Endothelial cell of umbilical vein (primary cell): ENCODE data around the gene GPR18. TPM values are rescaled to one million over a fixed set of nuclear protein-coding genes. Genes with fewer than 3 reads are reported as not detected.

Source experiments
- BruUV-seq: library from RNA; stranded (reverse); fragments of 400-500 nt; replicated peaks from 2 replicates; lab custom pipeline; 2021; lab: Mats Ljungman, UMichigan
- CTCF ChIA-PET: fragments of 300-600, 350-600 bp; sonication (Branson Sonifier 250); formaldehyde crosslinking; loops from one replicate; lab custom pipeline; 2021; ENCODE audit warnings: antibody characterized with exemption, inconsistent platforms; lab: Charles Lee
- POLR2A ChIA-PET: fragments of 300-600, 350-600 bp; sonication (Branson Sonifier 250); formaldehyde crosslinking; loops from one replicate; lab custom pipeline; 2021; ENCODE audit warnings: antibody characterized with exemption, inconsistent platforms; lab: Charles Lee
- DNase-seq: peaks from one replicate; pipeline ENCODE4 v3.0.0-alpha.2; 2011; ENCODE audit warnings: low read depth, low spot score
- FAIRE-seq: peaks from 2 replicates; lab custom pipeline; 2011; peaks lifted over from hg19 to GRCh38; lab: Jason Lieb, UNC
- H2AFZ ChIP-seq: 2 replicates; pipeline ENCODE4 v1.6.0; 2012; ENCODE audit warnings: low read depth, low read length, control low read depth, inconsistent platforms
- H3K27ac ChIP-seq: 2 replicates; pipeline ENCODE4 v1.5.1; 2011; ENCODE audit warnings: low read depth, mild to moderate bottlenecking, control low read depth, low read length, moderate library complexity; ENCODE audit not compliant: insufficient read depth
- H3K27me3 ChIP-seq, 2 experiments: 2 replicates each; pipeline versions ENCODE4 v1.6.0 to v1.6.1; 2011; ENCODE audit warnings: low read length in 2 of 2, mixed read lengths in 1 of 2; ENCODE audit not compliant: control insufficient read depth in 2 of 2, insufficient read depth in 2 of 2
- H3K36me3 ChIP-seq, 2 experiments: 2 replicates in 1 of 2; 3 replicates in 1 of 2; pipeline ENCODE4 v1.5.1; 2011; ENCODE audit warnings: low read length in 2 of 2, mild to moderate bottlenecking in 1 of 2, moderate library complexity in 1 of 2; ENCODE audit not compliant: control insufficient read depth in 2 of 2, insufficient read depth in 2 of 2; ENCODE audit errors: extremely low read depth in 1 of 2
- H3K4me1 ChIP-seq: 3 replicates; pipeline ENCODE4 v1.5.1; 2011; ENCODE audit warnings: mild to moderate bottlenecking, low read length; ENCODE audit not compliant: control insufficient read depth, insufficient read depth; ENCODE audit errors: extremely low read depth
- H3K4me2 ChIP-seq: 2 replicates; pipeline ENCODE4 v1.6.1; 2011; ENCODE audit warnings: low read length, control low read depth, mixed read lengths; ENCODE audit not compliant: insufficient read depth
- H3K4me3 ChIP-seq, 3 experiments: fragments of 200-600 bp in 1 of 3; sonication (generic), shearing (Covaris generic) in 1 of 3; replicated peaks in 1 of 3; 2 replicates each; pipeline ENCODE4 v1.5.1; 2011 to 2016; ENCODE audit warnings: control low read depth in 3 of 3, low read length in 3 of 3, mild to moderate bottlenecking in 2 of 3, inconsistent platforms in 1 of 3, low read depth in 1 of 3, moderate library complexity in 1 of 3; ENCODE audit not compliant: insufficient read depth in 1 of 3
- H3K79me2 ChIP-seq: 2 replicates; pipeline ENCODE4 v1.6.0; 2012; ENCODE audit warnings: low read length, inconsistent platforms; ENCODE audit not compliant: control insufficient read depth, insufficient read depth
- H3K9ac ChIP-seq: replicated peaks from 2 replicates; pipeline ENCODE3; 2011; ENCODE audit warnings: low read length, control low read depth; ENCODE audit not compliant: insufficient read depth; ENCODE audit errors: extremely low read depth
- H3K9me1 ChIP-seq: replicated peaks from 3 replicates; pipeline ENCODE4 v1.6.0; 2011; ENCODE audit warnings: mild to moderate bottlenecking, low read length; ENCODE audit not compliant: control insufficient read depth, insufficient read depth; ENCODE audit errors: extremely low read depth
- H3K9me3 ChIP-seq: replicated peaks from 2 replicates; pipeline ENCODE4 v1.5.1; 2012; ENCODE audit warnings: low read length, inconsistent platforms; ENCODE audit not compliant: control insufficient read depth, insufficient read depth
- H4K20me1 ChIP-seq: replicated peaks from 2 replicates; pipeline ENCODE3; 2011; ENCODE audit warnings: mild to moderate bottlenecking, low read length; ENCODE audit not compliant: control insufficient read depth, insufficient read depth; ENCODE audit errors: extremely low read depth
- EZH2 ChIP-seq: IDR thresholded peaks from 2 replicates; pipeline ENCODE4 v1.6.1; 2012; ENCODE audit warnings: borderline replicate concordance, low read depth, mild to moderate bottlenecking, moderate library complexity, low read length, inconsistent platforms; ENCODE audit not compliant: severe bottlenecking
- FOS ChIP-seq: IDR thresholded peaks from 2 replicates; pipeline ENCODE4 v1.6.1; 2011; ENCODE audit warnings: mild to moderate bottlenecking, low read length, moderate library complexity, borderline replicate concordance; ENCODE audit not compliant: insufficient read depth
- GATA2 ChIP-seq: IDR thresholded peaks from 2 replicates; pipeline ENCODE4 v1.7.0; 2011; ENCODE audit warnings: low read depth, mild to moderate bottlenecking, moderate library complexity, mixed read lengths, low read length; ENCODE audit not compliant: insufficient read length, insufficient read depth
- JUN ChIP-seq: IDR thresholded peaks from 2 replicates; pipeline ENCODE4 v1.6.1; 2011; ENCODE audit warnings: borderline replicate concordance, low read depth; ENCODE audit not compliant: insufficient read length, insufficient read depth
- MYC ChIP-seq: IDR thresholded peaks from one replicate; pipeline ENCODE4 v1.6.1; 2011; ENCODE audit warnings: mild to moderate bottlenecking, low read depth, low read length
- POLR2A ChIP-seq: IDR thresholded peaks from 2 replicates; pipeline ENCODE4 v1.6.1; 2012; ENCODE audit warnings: low read depth, mild to moderate bottlenecking, control low read depth, low read length
- POLR2AphosphoS5 ChIP-seq: IDR thresholded peaks from 2 replicates; pipeline ENCODE4 v1.6.1; 2012; ENCODE audit warnings: low read depth, mild to moderate bottlenecking, control low read depth, low read length, moderate library complexity; ENCODE audit not compliant: insufficient read depth
- dilution Hi-C: fragments of 300-500 bp; cut with MboI; formaldehyde crosslinking; loops from one replicate; pipeline ENCODE4 v1.15.0; 2019; ENCODE audit warnings: low sequenced_read_pairs; ENCODE audit not compliant: extremely low pct_ligation_motif_present
- intact Hi-C: fragments of 100-400 bp; cut with micrococcal nuclease; formaldehyde crosslinking; loops from one replicate; pipeline ENCODE4 v1.10.0; 2022
- polyA plus RNA-seq, 4 experiments: library from polyadenylated mRNA; depleted of rRNA in 3 of 4; stranded (reverse) in 3 of 4; unstranded in 1 of 4; fragments of >200 nt; gene quantifications; 2 replicates each; pipeline versions ENCODE4 v1.2.1 to v1.2.3, GENCODE V29; 2011 to 2012; ENCODE audit warnings: missing spikeins in 1 of 4
- total RNA-seq: library from RNA; stranded (reverse); gene quantifications from 2 replicates; pipeline ENCODE4 v1.2.3, GENCODE V29; 2021
- TF ChIP-seq, protein P1 (sequence below), 2 donors: IDR thresholded peaks; 1 replicate in 1 of 2; 2 replicates in 1 of 2; pipeline ENCODE4 v1.5.1; 2011; ENCODE audit warnings: low read length in 2 of 2, mild to moderate bottlenecking in 2 of 2, moderate library complexity in 2 of 2, control low read depth in 1 of 2, inconsistent platforms in 1 of 2, low read depth in 1 of 2; ENCODE audit not compliant: insufficient read depth in 1 of 2; ENCODE audit errors: extremely low read depth in 1 of 2
- TF ChIP-seq, protein P2 (sequence below): IDR thresholded peaks from 2 replicates; pipeline ENCODE4 v1.6.1; 2011; ENCODE audit not compliant: insufficient read depth, insufficient read length

Gene GPR18
- total and polyA plus RNA-seq, 2 donors (not counting 3 experiments of a cell fraction or from before 2014, with no cell fraction given), result not detected

DNA sequence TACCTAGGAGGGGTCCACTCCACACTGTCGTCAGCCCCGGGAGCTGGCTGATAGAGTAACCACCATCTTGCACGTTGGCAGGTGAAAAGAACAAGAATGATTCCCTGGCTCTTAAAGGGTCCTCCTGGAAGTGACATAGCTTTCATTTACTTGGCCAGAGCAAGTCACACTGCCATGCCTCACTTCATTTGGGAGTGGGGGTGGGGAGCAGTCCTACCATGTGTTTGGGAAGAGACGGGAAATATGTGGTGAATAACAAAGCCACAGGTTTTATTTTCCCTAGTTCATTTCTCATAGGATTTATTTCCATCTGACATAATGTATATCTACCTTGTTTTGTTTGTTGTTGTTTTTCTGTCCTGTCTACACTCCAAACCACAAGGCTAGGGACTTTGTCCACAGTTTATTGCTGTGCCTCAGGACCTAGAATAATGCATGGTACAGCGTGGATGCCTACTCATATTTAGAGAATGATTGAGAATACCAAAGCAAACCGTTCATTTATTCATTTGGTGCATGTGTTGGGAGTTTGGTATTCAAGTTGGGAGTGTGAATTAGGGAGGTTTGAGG is 30.8 kb downstream of the GPR18 start:
- no peaks in the 10 kb centered on the region for H3K4me1 ChIP-seq
- no peak overlapping the region for H2AFZ ChIP-seq
- H3K27me3 ChIP-seq, result no peaks in the 10 kb centered on the region
- H4K20me1 ChIP-seq, result no peaks in the 10 kb centered on the region
- no peaks in the 10 kb centered on the region for H3K9me1 ChIP-seq
- intact Hi-C loops (no loop called here), dilution Hi-C loops (no loop called here)
- no peak overlapping the region for H3K27ac ChIP-seq
- ChIA-PET CTCF (no interaction called here), POLR2A (no interaction called here)
- FAIRE-seq, result no peak
- no peak overlapping the region for H3K4me2 ChIP-seq
- peaks cover 55% of the 10 kb centered on the region for H3K79me2 ChIP-seq
- no peak overlapping the region for H3K9ac ChIP-seq
- no peak for TF ChIP-seq POLR2A
- TF ChIP-seq POLR2AphosphoS5, result no peak
- no peak for TF ChIP-seq GATA2
- TF ChIP-seq EZH2, result no peak
- TF ChIP-seq FOS, result no peak
- TF ChIP-seq, protein P1, sequence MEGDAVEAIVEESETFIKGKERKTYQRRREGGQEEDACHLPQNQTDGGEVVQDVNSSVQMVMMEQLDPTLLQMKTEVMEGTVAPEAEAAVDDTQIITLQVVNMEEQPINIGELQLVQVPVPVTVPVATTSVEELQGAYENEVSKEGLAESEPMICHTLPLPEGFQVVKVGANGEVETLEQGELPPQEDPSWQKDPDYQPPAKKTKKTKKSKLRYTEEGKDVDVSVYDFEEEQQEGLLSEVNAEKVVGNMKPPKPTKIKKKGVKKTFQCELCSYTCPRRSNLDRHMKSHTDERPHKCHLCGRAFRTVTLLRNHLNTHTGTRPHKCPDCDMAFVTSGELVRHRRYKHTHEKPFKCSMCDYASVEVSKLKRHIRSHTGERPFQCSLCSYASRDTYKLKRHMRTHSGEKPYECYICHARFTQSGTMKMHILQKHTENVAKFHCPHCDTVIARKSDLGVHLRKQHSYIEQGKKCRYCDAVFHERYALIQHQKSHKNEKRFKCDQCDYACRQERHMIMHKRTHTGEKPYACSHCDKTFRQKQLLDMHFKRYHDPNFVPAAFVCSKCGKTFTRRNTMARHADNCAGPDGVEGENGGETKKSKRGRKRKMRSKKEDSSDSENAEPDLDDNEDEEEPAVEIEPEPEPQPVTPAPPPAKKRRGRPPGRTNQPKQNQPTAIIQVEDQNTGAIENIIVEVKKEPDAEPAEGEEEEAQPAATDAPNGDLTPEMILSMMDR (IDR thresholded peaks at IDR 0.05; ENCODE audit: extremely low read depth in 1 of 2, insufficient read depth in 1 of 2, low read depth in 1 of 2, low read length in 2 of 2), result no peak
- TF ChIP-seq JUN, result no peak
- TF ChIP-seq, protein P2, sequence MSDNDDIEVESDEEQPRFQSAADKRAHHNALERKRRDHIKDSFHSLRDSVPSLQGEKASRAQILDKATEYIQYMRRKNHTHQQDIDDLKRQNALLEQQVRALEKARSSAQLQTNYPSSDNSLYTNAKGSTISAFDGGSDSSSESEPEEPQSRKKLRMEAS, result no peak
- no peak for TF ChIP-seq MYC
- no peak for DNase-seq
- H3K9me3 ChIP-seq, result no peaks in the 10 kb centered on the region
- peaks cover 0 to 3% of the 10 kb centered on the region in 2 experiments for H3K36me3 ChIP-seq
- H3K4me3 ChIP-seq, result no peak overlapping the region
- BruUV-seq, result no TSS peak
